Measurements from ENCODE around the gene CDH24.

DNA sequence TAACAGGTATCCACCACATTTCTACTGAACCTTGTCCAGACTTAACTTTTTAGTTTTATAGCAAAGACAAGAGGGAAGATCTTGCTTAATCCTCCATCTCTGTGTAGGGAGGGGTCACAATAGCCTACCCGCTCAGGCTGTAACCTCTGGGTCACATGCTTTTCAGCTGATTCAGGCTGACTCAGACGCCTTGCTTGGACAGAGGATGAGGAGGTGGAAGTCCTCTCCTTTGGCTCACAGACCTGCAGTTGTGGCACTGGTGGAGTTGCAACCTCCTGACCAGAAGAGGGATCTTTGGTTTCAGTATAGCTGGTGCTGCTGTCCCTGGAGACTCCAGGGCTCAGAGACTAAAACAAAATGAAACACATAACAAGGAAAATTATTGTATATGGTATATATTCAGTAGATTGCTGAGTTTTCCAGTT, 21.4 kb upstream of the CDH24 start:
- no peak for TF ChIP-seq MED1 (CRISPR knock-in tag; IDR thresholded peaks at IDR 0.05; ENCODE audit: borderline replicate concordance)
- TF ChIP-seq, protein P1, sequence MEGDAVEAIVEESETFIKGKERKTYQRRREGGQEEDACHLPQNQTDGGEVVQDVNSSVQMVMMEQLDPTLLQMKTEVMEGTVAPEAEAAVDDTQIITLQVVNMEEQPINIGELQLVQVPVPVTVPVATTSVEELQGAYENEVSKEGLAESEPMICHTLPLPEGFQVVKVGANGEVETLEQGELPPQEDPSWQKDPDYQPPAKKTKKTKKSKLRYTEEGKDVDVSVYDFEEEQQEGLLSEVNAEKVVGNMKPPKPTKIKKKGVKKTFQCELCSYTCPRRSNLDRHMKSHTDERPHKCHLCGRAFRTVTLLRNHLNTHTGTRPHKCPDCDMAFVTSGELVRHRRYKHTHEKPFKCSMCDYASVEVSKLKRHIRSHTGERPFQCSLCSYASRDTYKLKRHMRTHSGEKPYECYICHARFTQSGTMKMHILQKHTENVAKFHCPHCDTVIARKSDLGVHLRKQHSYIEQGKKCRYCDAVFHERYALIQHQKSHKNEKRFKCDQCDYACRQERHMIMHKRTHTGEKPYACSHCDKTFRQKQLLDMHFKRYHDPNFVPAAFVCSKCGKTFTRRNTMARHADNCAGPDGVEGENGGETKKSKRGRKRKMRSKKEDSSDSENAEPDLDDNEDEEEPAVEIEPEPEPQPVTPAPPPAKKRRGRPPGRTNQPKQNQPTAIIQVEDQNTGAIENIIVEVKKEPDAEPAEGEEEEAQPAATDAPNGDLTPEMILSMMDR (IDR thresholded peaks at IDR 0.05 in 2 of 3, conservative IDR thresholded peaks at IDR 0.05 in 1 of 3; ENCODE audit: insufficient read depth in 2 of 3, low read depth in 1 of 3, low read length in 3 of 3), result peak in 1 of 3 experiments; percentile 27; a peak in 1 of 6 replicates
- peak; percentile 60; the same call in 1 of the 2 replicates for TF ChIP-seq HDAC2 (IDR thresholded peaks at IDR 0.05)
- TF ChIP-seq, protein P2, sequence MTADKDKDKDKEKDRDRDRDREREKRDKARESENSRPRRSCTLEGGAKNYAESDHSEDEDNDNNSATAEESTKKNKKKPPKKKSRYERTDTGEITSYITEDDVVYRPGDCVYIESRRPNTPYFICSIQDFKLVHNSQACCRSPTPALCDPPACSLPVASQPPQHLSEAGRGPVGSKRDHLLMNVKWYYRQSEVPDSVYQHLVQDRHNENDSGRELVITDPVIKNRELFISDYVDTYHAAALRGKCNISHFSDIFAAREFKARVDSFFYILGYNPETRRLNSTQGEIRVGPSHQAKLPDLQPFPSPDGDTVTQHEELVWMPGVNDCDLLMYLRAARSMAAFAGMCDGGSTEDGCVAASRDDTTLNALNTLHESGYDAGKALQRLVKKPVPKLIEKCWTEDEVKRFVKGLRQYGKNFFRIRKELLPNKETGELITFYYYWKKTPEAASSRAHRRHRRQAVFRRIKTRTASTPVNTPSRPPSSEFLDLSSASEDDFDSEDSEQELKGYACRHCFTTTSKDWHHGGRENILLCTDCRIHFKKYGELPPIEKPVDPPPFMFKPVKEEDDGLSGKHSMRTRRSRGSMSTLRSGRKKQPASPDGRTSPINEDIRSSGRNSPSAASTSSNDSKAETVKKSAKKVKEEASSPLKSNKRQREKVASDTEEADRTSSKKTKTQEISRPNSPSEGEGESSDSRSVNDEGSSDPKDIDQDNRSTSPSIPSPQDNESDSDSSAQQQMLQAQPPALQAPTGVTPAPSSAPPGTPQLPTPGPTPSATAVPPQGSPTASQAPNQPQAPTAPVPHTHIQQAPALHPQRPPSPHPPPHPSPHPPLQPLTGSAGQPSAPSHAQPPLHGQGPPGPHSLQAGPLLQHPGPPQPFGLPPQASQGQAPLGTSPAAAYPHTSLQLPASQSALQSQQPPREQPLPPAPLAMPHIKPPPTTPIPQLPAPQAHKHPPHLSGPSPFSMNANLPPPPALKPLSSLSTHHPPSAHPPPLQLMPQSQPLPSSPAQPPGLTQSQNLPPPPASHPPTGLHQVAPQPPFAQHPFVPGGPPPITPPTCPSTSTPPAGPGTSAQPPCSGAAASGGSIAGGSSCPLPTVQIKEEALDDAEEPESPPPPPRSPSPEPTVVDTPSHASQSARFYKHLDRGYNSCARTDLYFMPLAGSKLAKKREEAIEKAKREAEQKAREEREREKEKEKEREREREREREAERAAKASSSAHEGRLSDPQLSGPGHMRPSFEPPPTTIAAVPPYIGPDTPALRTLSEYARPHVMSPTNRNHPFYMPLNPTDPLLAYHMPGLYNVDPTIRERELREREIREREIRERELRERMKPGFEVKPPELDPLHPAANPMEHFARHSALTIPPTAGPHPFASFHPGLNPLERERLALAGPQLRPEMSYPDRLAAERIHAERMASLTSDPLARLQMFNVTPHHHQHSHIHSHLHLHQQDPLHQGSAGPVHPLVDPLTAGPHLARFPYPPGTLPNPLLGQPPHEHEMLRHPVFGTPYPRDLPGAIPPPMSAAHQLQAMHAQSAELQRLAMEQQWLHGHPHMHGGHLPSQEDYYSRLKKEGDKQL (CRISPR knock-in tag; IDR thresholded peaks at IDR 0.05; ENCODE audit: borderline replicate concordance), result no peak
- TF ChIP-seq GABPA (tag; conservative IDR thresholded peaks at IDR 0.05; ENCODE audit: low read depth), result no peak
- TF ChIP-seq POLR2AphosphoS5 (IDR thresholded peaks at IDR 0.05; ENCODE audit: control insufficient read depth, insufficient read depth, low read depth, low read length), result no peak
- TF ChIP-seq, protein P3, sequence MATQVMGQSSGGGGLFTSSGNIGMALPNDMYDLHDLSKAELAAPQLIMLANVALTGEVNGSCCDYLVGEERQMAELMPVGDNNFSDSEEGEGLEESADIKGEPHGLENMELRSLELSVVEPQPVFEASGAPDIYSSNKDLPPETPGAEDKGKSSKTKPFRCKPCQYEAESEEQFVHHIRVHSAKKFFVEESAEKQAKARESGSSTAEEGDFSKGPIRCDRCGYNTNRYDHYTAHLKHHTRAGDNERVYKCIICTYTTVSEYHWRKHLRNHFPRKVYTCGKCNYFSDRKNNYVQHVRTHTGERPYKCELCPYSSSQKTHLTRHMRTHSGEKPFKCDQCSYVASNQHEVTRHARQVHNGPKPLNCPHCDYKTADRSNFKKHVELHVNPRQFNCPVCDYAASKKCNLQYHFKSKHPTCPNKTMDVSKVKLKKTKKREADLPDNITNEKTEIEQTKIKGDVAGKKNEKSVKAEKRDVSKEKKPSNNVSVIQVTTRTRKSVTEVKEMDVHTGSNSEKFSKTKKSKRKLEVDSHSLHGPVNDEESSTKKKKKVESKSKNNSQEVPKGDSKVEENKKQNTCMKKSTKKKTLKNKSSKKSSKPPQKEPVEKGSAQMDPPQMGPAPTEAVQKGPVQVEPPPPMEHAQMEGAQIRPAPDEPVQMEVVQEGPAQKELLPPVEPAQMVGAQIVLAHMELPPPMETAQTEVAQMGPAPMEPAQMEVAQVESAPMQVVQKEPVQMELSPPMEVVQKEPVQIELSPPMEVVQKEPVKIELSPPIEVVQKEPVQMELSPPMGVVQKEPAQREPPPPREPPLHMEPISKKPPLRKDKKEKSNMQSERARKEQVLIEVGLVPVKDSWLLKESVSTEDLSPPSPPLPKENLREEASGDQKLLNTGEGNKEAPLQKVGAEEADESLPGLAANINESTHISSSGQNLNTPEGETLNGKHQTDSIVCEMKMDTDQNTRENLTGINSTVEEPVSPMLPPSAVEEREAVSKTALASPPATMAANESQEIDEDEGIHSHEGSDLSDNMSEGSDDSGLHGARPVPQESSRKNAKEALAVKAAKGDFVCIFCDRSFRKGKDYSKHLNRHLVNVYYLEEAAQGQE (IDR thresholded peaks at IDR 0.05; ENCODE audit: borderline replicate concordance), result peak; percentile 42; the same call in 1 of the 2 replicates
- TF ChIP-seq, protein P3 (CRISPR knock-in tag; IDR thresholded peaks at IDR 0.05; ENCODE audit: low read depth), result no peak; the same call in 1 of the 2 replicates
